Measurements from ENCODE around the gene NRP1. TPM values are rescaled to one million over a fixed set of nuclear protein-coding genes. Genes with fewer than 3 reads are reported as not detected.

The NRP1 gene
- total and polyA plus RNA-seq, 10 donors = 4.8 to 202 (median 138) TPM

- Histone ChIP-seq H3K27ac (no peak overlapping the region), H3K4me3 (no peak overlapping the region), H3K36me3 (no peaks in the 10 kb centered on the region), H3K4me1 (no peaks in the 10 kb centered on the region), H3K9me3 (no peaks in the 10 kb centered on the region), H3K27me3 (replicated peaks in 1 of 7) (no peaks in the 10 kb centered on the region)
- intact Hi-C loops (cut with DNase I; ENCODE audit: low total_unique reads) = no loop called here
- no peak for DNase-seq
- no peak for TF ChIP-seq CTCF (IDR thresholded peaks at IDR 0.05 in 8 of 11, conservative IDR thresholded peaks at IDR 0.05 in 3 of 11)
- no peak for TF ChIP-seq POLR2AphosphoS5 (IDR thresholded peaks at IDR 0.05)
- TF ChIP-seq POLR2A (IDR thresholded peaks at IDR 0.05) = no peak
- WGBS, 5 donors = 15 to 22% (median 17%) methylated on average over 2 of the region's 2 CpGs
Observed at GRCh38 chr10:33355274-33355673, 20.8 kb upstream of the NRP1 start.

GRCh38 chr10:33353853-33354252, 19.4 kb upstream of the NRP1 start:
- H3K4me3 ChIP-seq = no peak overlapping the region
- intact Hi-C loops (cut with DNase I; ENCODE audit: low total_unique reads) = no loop called here
- DNase-seq = no peak
- no peaks in the 10 kb centered on the region for H3K9me3 ChIP-seq
- TF ChIP-seq POLR2AphosphoS5 (IDR thresholded peaks at IDR 0.05) (no peak), POLR2A (IDR thresholded peaks at IDR 0.05) (no peak), CTCF (IDR thresholded peaks at IDR 0.05 in 8 of 11, conservative IDR thresholded peaks at IDR 0.05 in 3 of 11) (no peak)
- WGBS, 5 donors = 70 to 92% (median 85%) methylated on average over 3 of the region's 3 CpGs
- H3K36me3 ChIP-seq = no peaks in the 10 kb centered on the region
- H3K27me3 ChIP-seq (replicated peaks in 1 of 7) = no peaks in the 10 kb centered on the region
- H3K27ac ChIP-seq = no peak overlapping the region
- H3K4me1 ChIP-seq = peaks cover 0 to 3% (median 0%) of the 10 kb centered on the region in 6 donors

- DNase-seq = no peak
Observed at GRCh38 chr10:33353334-33353733, 18.9 kb upstream of the NRP1 start.

GRCh38 chr10:33352615-33353014, 18.1 kb upstream of the NRP1 start:
- H3K36me3 ChIP-seq = no peaks in the 10 kb centered on the region
- intact Hi-C loops (cut with DNase I; ENCODE audit: low total_unique reads) = no loop called here
- WGBS, 5 donors = 93 to 98% (median 96%) methylated on average over 3 of the region's 3 CpGs
- H3K27ac ChIP-seq = no peak overlapping the region
- peaks cover 0 to 7% (median 0%) of the 10 kb centered on the region in 6 donors for H3K4me1 ChIP-seq
- H3K4me3 ChIP-seq = no peak overlapping the region
- H3K9me3 ChIP-seq = no peaks in the 10 kb centered on the region
- no peak for DNase-seq
- TF ChIP-seq POLR2A (IDR thresholded peaks at IDR 0.05) (no peak), POLR2AphosphoS5 (IDR thresholded peaks at IDR 0.05) (no peak), CTCF (IDR thresholded peaks at IDR 0.05 in 8 of 11, conservative IDR thresholded peaks at IDR 0.05 in 3 of 11) (no peak)
- H3K27me3 ChIP-seq (replicated peaks in 1 of 7) = no peaks in the 10 kb centered on the region

More at GRCh38 chr10:33353334-33353733, 18.9 kb upstream of the NRP1 start:
- 74 to 85% (median 80%) methylated on average over 8 of the region's 8 CpGs for WGBS, 5 donors
- intact Hi-C loops (cut with DNase I; ENCODE audit: low total_unique reads) = no loop called here
- Histone ChIP-seq H3K4me1 (peaks cover 0 to 7% (median 0%) of the 10 kb centered on the region in 6 donors), H3K4me3 (no peak overlapping the region), H3K9me3 (no peaks in the 10 kb centered on the region), H3K27me3 (replicated peaks in 1 of 7) (no peaks in the 10 kb centered on the region), H3K36me3 (no peaks in the 10 kb centered on the region), H3K27ac (no peak overlapping the region)
- no peak for TF ChIP-seq POLR2A (IDR thresholded peaks at IDR 0.05)
- TF ChIP-seq CTCF (IDR thresholded peaks at IDR 0.05 in 8 of 11, conservative IDR thresholded peaks at IDR 0.05 in 3 of 11) = no peak
- TF ChIP-seq POLR2AphosphoS5 (IDR thresholded peaks at IDR 0.05) = no peak

Data from spleen (tissue), 11 donors.